HepG2 (cell line): ENCODE measurements around the gene MLLT10. TPM values are rescaled to one million over a fixed set of nuclear protein-coding genes. Genes with fewer than 3 reads are reported as not detected.

Experiments
- ATAC-seq: fragments of 200-7000 bp; cut with Tn5 transposase; 3 replicates; pipeline ENCODE4 v1.9.1; 2020; ENCODE audit warnings: mild to moderate bottlenecking, moderate library complexity
- BruUV-seq: library from RNA; stranded (reverse); fragments of 400-500 nt; replicated peaks from 2 replicates; lab custom pipeline; 2021; lab: Mats Ljungman, UMichigan
- CTCF ChIA-PET: fragments of 300-600 bp; formaldehyde crosslinking; extraction: SDS; loops from one replicate; lab custom pipeline; 2021; ENCODE audit warnings: low total read pairs, inconsistent platforms, low intra/inter-chr PET ratio; lab: Yijun Ruan, JAX
- POLR2A ChIA-PET: fragments of 350-600 bp; sonication (Branson Sonifier 250); formaldehyde crosslinking; loops from one replicate; lab custom pipeline; 2020; ENCODE audit warnings: antibody characterized with exemption, inconsistent platforms; lab: Yijun Ruan, JAX
- DNase-seq: peaks from one replicate; pipeline ENCODE4 v3.0.0-alpha.2; 2015; ENCODE audit warnings: low spot score
- FAIRE-seq: peaks from 3 replicates; lab custom pipeline; 2011; peaks lifted over from hg19 to GRCh38; lab: Jason Lieb, UNC
- H2AFZ ChIP-seq: one replicate; pipeline ENCODE4 v1.6.1; 2011; ENCODE audit warnings: low read length, inconsistent platforms
- H3K27ac ChIP-seq: fragments of 300-600 bp; 3 replicates; pipeline ENCODE4 v1.8.0; 2011; ENCODE audit warnings: mixed run types, mild to moderate bottlenecking, mixed read lengths, low read length, inconsistent platforms; ENCODE audit not compliant: insufficient read depth; ENCODE audit errors: extremely low read length
- H3K27me3 ChIP-seq, 2 experiments: fragments of 200-600 bp in 1 of 2; 2 replicates in 1 of 2; 3 replicates in 1 of 2; pipeline versions ENCODE4 v1.6.0 to v1.8.0; 2011; ENCODE audit warnings: low read length in 2 of 2, mild to moderate bottlenecking in 2 of 2, moderate library complexity in 2 of 2, inconsistent platforms in 1 of 2; ENCODE audit not compliant: insufficient read depth in 2 of 2, control insufficient read depth in 1 of 2
- H3K36me3 ChIP-seq, 2 experiments: fragments of 200-600 bp in 1 of 2; replicated peaks in 1 of 2; 2 replicates in 1 of 2; 3 replicates in 1 of 2; pipeline versions ENCODE4 v1.5.1 to v1.8.0; 2011; ENCODE audit warnings: low read length in 2 of 2, inconsistent platforms in 1 of 2; ENCODE audit not compliant: insufficient read depth in 2 of 2, control insufficient read depth in 1 of 2
- H3K4me1 ChIP-seq: 2 replicates; pipeline ENCODE4 v1.5.1; 2012; ENCODE audit warnings: low read length, inconsistent platforms; ENCODE audit not compliant: insufficient read depth
- H3K4me2 ChIP-seq: 2 replicates; pipeline ENCODE4 v1.6.0; 2011; ENCODE audit warnings: low read depth, low read length, inconsistent platforms
- H3K4me3 ChIP-seq, 3 experiments: fragments of 200-600 bp in 1 of 3; sonication (generic), shearing (Covaris generic) in 1 of 3; replicated peaks in 1 of 3; 2 replicates each; pipeline ENCODE4 v1.5.1; 2011 to 2016; ENCODE audit warnings: low read length in 3 of 3, inconsistent platforms in 2 of 3, low read depth in 2 of 3, mild to moderate bottlenecking in 2 of 3, control low read depth in 1 of 3, mixed read lengths in 1 of 3; ENCODE audit not compliant: insufficient read depth in 1 of 3
- H3K79me2 ChIP-seq: one replicate; pipeline ENCODE4 v1.6.1; 2011; ENCODE audit warnings: low read length, inconsistent platforms; ENCODE audit not compliant: insufficient read depth
- H3K9ac ChIP-seq: 2 replicates; pipeline ENCODE4 v1.6.0; 2011; ENCODE audit warnings: mild to moderate bottlenecking, low read depth, low read length, inconsistent platforms; ENCODE audit not compliant: insufficient read depth
- H3K9me3 ChIP-seq: 2 replicates; pipeline ENCODE4 v1.5.1; 2012; ENCODE audit warnings: mild to moderate bottlenecking, low read length
- H4K20me1 ChIP-seq: 2 replicates; pipeline ENCODE4 v1.6.0; 2011; ENCODE audit warnings: inconsistent platforms, mild to moderate bottlenecking, low read length, moderate library complexity; ENCODE audit not compliant: insufficient read depth
- CREB1 ChIP-seq, 2 experiments: fragments of 450-650 bp in 1 of 2; IDR thresholded peaks; 2 replicates each; pipeline ENCODE4 v1.6.1; 2016 to 2017; ENCODE audit warnings: control low read depth in 1 of 2, mild to moderate bottlenecking in 1 of 2, missing compliant biosample characterization in 1 of 2, missing genetic modification characterization in 1 of 2
- DZIP1 ChIP-seq: sonication (generic); formaldehyde crosslinking; IDR thresholded peaks from 2 replicates; pipeline ENCODE4 v1.5.0; 2020; ENCODE audit warnings: mild to moderate bottlenecking, missing genetic modification reagents
- EZH2 ChIP-seq: conservative IDR thresholded peaks from 2 replicates; pipeline ENCODE4 v1.6.1; 2012; ENCODE audit warnings: mild to moderate bottlenecking, low read depth, low read length, moderate library complexity
- GTF3A ChIP-seq: sonication (generic); formaldehyde crosslinking; conservative IDR thresholded peaks from 2 replicates; pipeline ENCODE4 v1.4.0; 2020; ENCODE audit warnings: mild to moderate bottlenecking, missing genetic modification reagents
- HNRNPK ChIP-seq: fragments of 200-400 bp; formaldehyde crosslinking; IDR thresholded peaks from 2 replicates; pipeline ENCODE4 v1.6.1; 2018; ENCODE audit warnings: low read length, low read depth, moderate library complexity, mild to moderate bottlenecking; ENCODE audit not compliant: poor library complexity, severe bottlenecking
- SKIL ChIP-seq: sonication (generic); formaldehyde crosslinking; IDR thresholded peaks from 2 replicates; pipeline ENCODE4 v1.8.0; 2022; ENCODE audit warnings: missing genetic modification reagents, mild to moderate bottlenecking, moderate library complexity, borderline replicate concordance
- TARDBP ChIP-seq: sonication (generic); formaldehyde crosslinking; IDR thresholded peaks from 2 replicates; pipeline ENCODE4 v1.8.0; 2022; ENCODE audit warnings: mild to moderate bottlenecking, missing genetic modification reagents
- TEF ChIP-seq: sonication (generic); formaldehyde crosslinking; IDR thresholded peaks from 2 replicates; pipeline ENCODE4 v1.5.0; 2020; ENCODE audit warnings: missing genetic modification reagents
- XBP1 ChIP-seq: sonication (generic); formaldehyde crosslinking; IDR thresholded peaks from 2 replicates; pipeline ENCODE4 v1.5.0; 2020; ENCODE audit warnings: missing genetic modification reagents
- ZNF335 ChIP-seq: sonication (generic); formaldehyde crosslinking; IDR thresholded peaks from 2 replicates; pipeline ENCODE4 v1.4.0; 2020; ENCODE audit warnings: missing genetic modification reagents
- ZNF891 ChIP-seq: sonication (generic); formaldehyde crosslinking; IDR thresholded peaks from 2 replicates; pipeline ENCODE4 v1.5.0; 2020; ENCODE audit warnings: mild to moderate bottlenecking, missing genetic modification reagents
- ZSCAN22 ChIP-seq: sonication (generic); formaldehyde crosslinking; IDR thresholded peaks from 2 replicates; pipeline ENCODE4 v1.4.0; 2020; ENCODE audit warnings: mild to moderate bottlenecking, missing genetic modification reagents
- WGBS: methylation state at CpG from one replicate; pipeline ENCODE4 v1.1.6; 2017; ENCODE audit warnings: low lambda C conversion rate; 5-methylcytosine and 5-hydroxymethylcytosine counted together
- in situ Hi-C: cut with HindIII; loops from 2 replicates; pipeline ENCODE4 v1.10.0; 2017; ENCODE audit warnings: low pct_unique_long_range_greater_than_20kb; ENCODE audit not compliant: extremely low pct_ligation_motif_present
- intact Hi-C: fragments of 100-400 bp; cut with micrococcal nuclease; formaldehyde crosslinking; loops from one replicate; pipeline ENCODE4 v1.10.0; 2022; ENCODE audit not compliant: unreplicated experiment
- polyA plus RNA-seq, 8 experiments: library from polyadenylated mRNA; depleted of rRNA in 3 of 8; stranded (reverse) in 7 of 8; unstranded in 1 of 8; fragments of >200 nt; fragmentation: Illumina TruSeq in 4 of 8; extraction: Trizol in 4 of 8; gene quantifications; 2 replicates each; pipeline versions ENCODE4 v1.2.1 to v1.2.3, GENCODE V29; 2011 to 2016; ENCODE audit warnings: low read depth in 4 of 8, missing spikeins in 1 of 8, mixed read lengths in 1 of 8; ENCODE audit not compliant: insufficient read depth in 1 of 8
- total RNA-seq, 5 experiments: library from RNA; depleted of rRNA; stranded (reverse); fragments of >200 nt; fragmentation: Illumina TruSeq; extraction: Trizol; gene quantifications; 2 replicates each; pipeline ENCODE4 v1.2.3, GENCODE V29; 2016; ENCODE audit warnings: low read depth in 1 of 5

The MLLT10 gene
- total and polyA plus RNA-seq, 2 of the 13 experiments (the other 11 are each of a cell fraction or from before 2014, with no cell fraction given), result 51.3 to 84.1 TPM

- TF ChIP-seq DZIP1 (CRISPR knock-in tag), result no peak
Observed at GRCh38 chr10:21527598-21528235, 6.3 kb upstream of the MLLT10 start (continued).

GRCh38 chr10:21528236-21529031, 5.6 kb upstream of the MLLT10 start:
- Histone ChIP-seq H3K36me3 (no peaks in the 10 kb centered on the region), H3K27ac (peak overlapping the region; percentile 95), H3K4me3 (peak overlapping the region; percentile 51 to 79 (median 77); a peak in 5 of 6 replicates), H3K4me1 (peaks cover 38% of the 10 kb centered on the region), H4K20me1 (no peaks in the 10 kb centered on the region), H3K79me2 (peaks cover 53% of the 10 kb centered on the region), H3K9ac (peak overlapping the region; percentile 92), H3K9me3 (no peaks in the 10 kb centered on the region), H2AFZ (no peak overlapping the region), H3K27me3 (no peaks in the 10 kb centered on the region; a peak in 1 of 5 replicates), H3K4me2 (peak overlapping the region; percentile 85)
- FAIRE-seq (no peak), DNase-seq (no peak), ATAC-seq (no peak)
- intact Hi-C loops (no loop called here), in situ Hi-C loops (no loop called here)
- BruUV-seq, result no TSS peak
- 51% methylated on average over 8 of the region's 8 CpGs for WGBS
- ChIA-PET CTCF (no interaction called here), POLR2A (interaction anchor here (2.1 to 5.0 kb wide), 5 partner anchors 12 to 34 kb away, joined by 13 to 294 read pairs (median 76); no protein-coding TSS in a partner anchor)
- TF ChIP-seq CREB1 (IDR thresholded peaks at IDR 0.05), result peak; percentile 28; the same call in 1 of the 2 replicates
- no peak for TF ChIP-seq CREB1 (CRISPR knock-in tag; IDR thresholded peaks at IDR 0.05)
- no peak for TF ChIP-seq ZSCAN22 (CRISPR knock-in tag)
- TF ChIP-seq TARDBP (CRISPR knock-in tag), result no peak
- no peak for TF ChIP-seq ZNF891
- TF ChIP-seq TEF (CRISPR knock-in tag), result no peak
- TF ChIP-seq ZNF335, result no peak
- no peak for TF ChIP-seq EZH2
- TF ChIP-seq GTF3A (CRISPR knock-in tag), result no peak
- TF ChIP-seq SKIL (CRISPR knock-in tag), result no peak
- TF ChIP-seq HNRNPK, result peak; percentile 77
- TF ChIP-seq XBP1 (CRISPR knock-in tag), result no peak
